HEK293 (cell line): ENCODE data around the gene KLHDC8B.

Experiments used
- YY1 ChIP-seq: fragments of 450-650 bp; formaldehyde crosslinking; IDR thresholded peaks from 2 replicates; pipeline ENCODE4 v1.5.1; 2018; ENCODE audit warnings: missing biosample characterization, missing genetic modification characterization
- ZEB2 ChIP-seq: fragments of 450-650 bp; formaldehyde crosslinking; IDR thresholded peaks from 2 replicates; pipeline ENCODE4 v1.5.1; 2016; ENCODE audit warnings: missing biosample characterization, missing genetic modification characterization
- ZNF138 ChIP-seq: fragments of 450-650 bp; formaldehyde crosslinking; IDR thresholded peaks from 2 replicates; pipeline ENCODE4 v1.5.1; 2016; ENCODE audit warnings: missing biosample characterization, missing genetic modification characterization, borderline replicate concordance
- ZNF24 ChIP-seq: fragments of 450-650 bp; formaldehyde crosslinking; IDR thresholded peaks from 2 replicates; pipeline ENCODE4 v1.5.1; 2016; ENCODE audit warnings: missing biosample characterization, missing genetic modification characterization
- ZNF274 ChIP-seq, 2 experiments: fragments of 200-500 bp in 1 of 2; fragments of 450-650 bp in 1 of 2; sonication (Bioruptor generic) in 1 of 2; formaldehyde crosslinking in 1 of 2; IDR thresholded peaks; 2 replicates each; pipeline versions ENCODE4 v1.5.1 to v1.6.1; 2014 to 2016; ENCODE audit warnings: borderline replicate concordance in 1 of 2, inconsistent platforms in 1 of 2, low read length in 1 of 2, missing biosample characterization in 1 of 2, missing genetic modification characterization in 1 of 2
- ZNF292 ChIP-seq: fragments of 450-650 bp; formaldehyde crosslinking; IDR thresholded peaks from 2 replicates; pipeline ENCODE4 v1.5.1; 2016; ENCODE audit warnings: low read depth, missing biosample characterization, missing genetic modification characterization, borderline replicate concordance
- ZNF514 ChIP-seq: fragments of 450-650 bp; formaldehyde crosslinking; IDR thresholded peaks from 2 replicates; pipeline ENCODE4 v1.5.1; 2016; ENCODE audit warnings: missing biosample characterization, missing genetic modification characterization
- ZNF549 ChIP-seq: fragments of 450-650 bp; IDR thresholded peaks from 2 replicates; pipeline ENCODE4 v1.5.1; 2018; ENCODE audit warnings: missing biosample characterization, missing genetic modification characterization, mild to moderate bottlenecking, inconsistent platforms, moderate library complexity
- TF ChIP-seq, protein P1 (sequence below): fragments of 450-650 bp; formaldehyde crosslinking; IDR thresholded peaks from 2 replicates; pipeline ENCODE4 v1.5.1; 2016; ENCODE audit warnings: missing biosample characterization, missing genetic modification characterization
- TF ChIP-seq, protein P2 (sequence below): fragments of 450-650 bp; formaldehyde crosslinking; IDR thresholded peaks from 2 replicates; pipeline ENCODE4 v1.5.1; 2016; ENCODE audit warnings: missing biosample characterization, missing genetic modification characterization

- TF ChIP-seq ZNF138 (tag by site-specific recombination), result no peak
- no peak for TF ChIP-seq ZNF274 (IDR thresholded peaks at IDR 0.05; ENCODE audit: low read length)
- no peak for TF ChIP-seq ZNF274 (tag by site-specific recombination; IDR thresholded peaks at IDR 0.05; ENCODE audit: borderline replicate concordance)
- TF ChIP-seq, protein P1, sequence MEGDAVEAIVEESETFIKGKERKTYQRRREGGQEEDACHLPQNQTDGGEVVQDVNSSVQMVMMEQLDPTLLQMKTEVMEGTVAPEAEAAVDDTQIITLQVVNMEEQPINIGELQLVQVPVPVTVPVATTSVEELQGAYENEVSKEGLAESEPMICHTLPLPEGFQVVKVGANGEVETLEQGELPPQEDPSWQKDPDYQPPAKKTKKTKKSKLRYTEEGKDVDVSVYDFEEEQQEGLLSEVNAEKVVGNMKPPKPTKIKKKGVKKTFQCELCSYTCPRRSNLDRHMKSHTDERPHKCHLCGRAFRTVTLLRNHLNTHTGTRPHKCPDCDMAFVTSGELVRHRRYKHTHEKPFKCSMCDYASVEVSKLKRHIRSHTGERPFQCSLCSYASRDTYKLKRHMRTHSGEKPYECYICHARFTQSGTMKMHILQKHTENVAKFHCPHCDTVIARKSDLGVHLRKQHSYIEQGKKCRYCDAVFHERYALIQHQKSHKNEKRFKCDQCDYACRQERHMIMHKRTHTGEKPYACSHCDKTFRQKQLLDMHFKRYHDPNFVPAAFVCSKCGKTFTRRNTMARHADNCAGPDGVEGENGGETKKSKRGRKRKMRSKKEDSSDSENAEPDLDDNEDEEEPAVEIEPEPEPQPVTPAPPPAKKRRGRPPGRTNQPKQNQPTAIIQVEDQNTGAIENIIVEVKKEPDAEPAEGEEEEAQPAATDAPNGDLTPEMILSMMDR, result no peak
- TF ChIP-seq, protein P2, sequence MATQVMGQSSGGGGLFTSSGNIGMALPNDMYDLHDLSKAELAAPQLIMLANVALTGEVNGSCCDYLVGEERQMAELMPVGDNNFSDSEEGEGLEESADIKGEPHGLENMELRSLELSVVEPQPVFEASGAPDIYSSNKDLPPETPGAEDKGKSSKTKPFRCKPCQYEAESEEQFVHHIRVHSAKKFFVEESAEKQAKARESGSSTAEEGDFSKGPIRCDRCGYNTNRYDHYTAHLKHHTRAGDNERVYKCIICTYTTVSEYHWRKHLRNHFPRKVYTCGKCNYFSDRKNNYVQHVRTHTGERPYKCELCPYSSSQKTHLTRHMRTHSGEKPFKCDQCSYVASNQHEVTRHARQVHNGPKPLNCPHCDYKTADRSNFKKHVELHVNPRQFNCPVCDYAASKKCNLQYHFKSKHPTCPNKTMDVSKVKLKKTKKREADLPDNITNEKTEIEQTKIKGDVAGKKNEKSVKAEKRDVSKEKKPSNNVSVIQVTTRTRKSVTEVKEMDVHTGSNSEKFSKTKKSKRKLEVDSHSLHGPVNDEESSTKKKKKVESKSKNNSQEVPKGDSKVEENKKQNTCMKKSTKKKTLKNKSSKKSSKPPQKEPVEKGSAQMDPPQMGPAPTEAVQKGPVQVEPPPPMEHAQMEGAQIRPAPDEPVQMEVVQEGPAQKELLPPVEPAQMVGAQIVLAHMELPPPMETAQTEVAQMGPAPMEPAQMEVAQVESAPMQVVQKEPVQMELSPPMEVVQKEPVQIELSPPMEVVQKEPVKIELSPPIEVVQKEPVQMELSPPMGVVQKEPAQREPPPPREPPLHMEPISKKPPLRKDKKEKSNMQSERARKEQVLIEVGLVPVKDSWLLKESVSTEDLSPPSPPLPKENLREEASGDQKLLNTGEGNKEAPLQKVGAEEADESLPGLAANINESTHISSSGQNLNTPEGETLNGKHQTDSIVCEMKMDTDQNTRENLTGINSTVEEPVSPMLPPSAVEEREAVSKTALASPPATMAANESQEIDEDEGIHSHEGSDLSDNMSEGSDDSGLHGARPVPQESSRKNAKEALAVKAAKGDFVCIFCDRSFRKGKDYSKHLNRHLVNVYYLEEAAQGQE (tag by site-specific recombination), result no peak
- no peak for TF ChIP-seq ZEB2 (tag by site-specific recombination)
- no peak for TF ChIP-seq ZNF24
- TF ChIP-seq ZNF549, result no peak
- TF ChIP-seq ZNF292 (tag by site-specific recombination), result no peak
- TF ChIP-seq YY1 (tag by site-specific recombination), result no peak
- TF ChIP-seq ZNF514 (tag by site-specific recombination), result no peak
Observed at GRCh38 chr3:49132073-49132436, 39.3 kb upstream of the KLHDC8B start.
